Esophagus muscularis mucosa (tissue), 4 donors: Measurements from ENCODE around the gene DTYMK. TPM values are rescaled to one million over a fixed set of nuclear protein-coding genes. Genes with fewer than 3 reads are reported as not detected.

Experiments used
- DNase-seq: peaks from one replicate; pipeline ENCODE4 v3.0.0-alpha.2; 2017; ENCODE audit errors: extremely low spot score
- H3K27ac ChIP-seq, 4 donors: fragments of 200-600 bp; sonication (generic); replicated peaks in 1 of 4; 1 replicate in 3 of 4; 2 replicates in 1 of 4; pipeline ENCODE4 v1.5.1; 2016 to 2019; ENCODE audit warnings: mild to moderate bottlenecking in 1 of 4
- H3K27me3 ChIP-seq, 4 donors: fragments of 200-600 bp; sonication (generic); one replicate each; pipeline versions ENCODE4 v1.5.1 to v1.6.0; 2016 to 2019
- H3K36me3 ChIP-seq, 4 donors: fragments of 200-600 bp; sonication (generic); one replicate each; pipeline ENCODE4 v1.5.1; 2016 to 2019
- H3K4me1 ChIP-seq, 4 donors: fragments of 200-600 bp; sonication (generic); one replicate each; pipeline ENCODE4 v1.5.1; 2016 to 2019
- H3K4me3 ChIP-seq, 4 donors: fragments of 200-600 bp; sonication (generic); 1 replicate in 2 of 4; 2 replicates in 2 of 4; pipeline ENCODE4 v1.5.1; 2016 to 2019; ENCODE audit warnings: mild to moderate bottlenecking in 4 of 4, moderate library complexity in 1 of 4
- H3K9me3 ChIP-seq, 4 donors: fragments of 200-600 bp; sonication (generic); 1 replicate in 3 of 4; 2 replicates in 1 of 4; pipeline ENCODE4 v1.5.1; 2016 to 2019
- CTCF ChIP-seq, 3 experiments: fragments of 200-600 bp in 2 of 3; fragments of 450-650 bp in 1 of 3; sonication (generic) in 2 of 3; IDR thresholded peaks; one replicate each; pipeline ENCODE4 v1.5.1; 2017 to 2019; ENCODE audit warnings: antibody characterized with exemption in 3 of 3, mild to moderate bottlenecking in 2 of 3, moderate library complexity in 1 of 3
- EP300 ChIP-seq: sonication (generic); formaldehyde crosslinking; IDR thresholded peaks from one replicate; pipeline ENCODE4 v1.6.1; 2017; ENCODE audit warnings: antibody characterized with exemption
- POLR2A ChIP-seq: fragments of 450-650 bp; IDR thresholded peaks from one replicate; pipeline ENCODE4 v1.6.1; 2017; ENCODE audit warnings: antibody characterized with exemption, moderate library complexity, mild to moderate bottlenecking, low read depth
- POLR2AphosphoS5 ChIP-seq, 2 donors: sonication (generic); formaldehyde crosslinking; IDR thresholded peaks; one replicate each; pipeline ENCODE4 v1.6.1; 2017; ENCODE audit warnings: antibody characterized with exemption in 2 of 2
- WGBS: methylation state at CpG from one replicate; pipeline ENCODE4 v1.1.5; 2018; 5-methylcytosine and 5-hydroxymethylcytosine counted together
- intact Hi-C: fragments of 100-400 bp; cut with DNase I; formaldehyde crosslinking; loops from one replicate; pipeline ENCODE4 v1.15.1; 2023
- total RNA-seq, 4 donors: library from RNA; depleted of rRNA; stranded (reverse); fragments of >200 nt; gene quantifications; one replicate each; pipeline versions ENCODE4 v1.1.0 to v1.2.1, GENCODE V29; 2016

The DTYMK gene, protein sequence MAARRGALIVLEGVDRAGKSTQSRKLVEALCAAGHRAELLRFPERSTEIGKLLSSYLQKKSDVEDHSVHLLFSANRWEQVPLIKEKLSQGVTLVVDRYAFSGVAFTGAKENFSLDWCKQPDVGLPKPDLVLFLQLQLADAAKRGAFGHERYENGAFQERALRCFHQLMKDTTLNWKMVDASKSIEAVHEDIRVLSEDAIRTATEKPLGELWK
- 10 to 100 TPM in 2 of 4 donors, 1 to 10 TPM in 2; 6.8 to 14.5 (median 10.6) TPM for total RNA-seq

DNA sequence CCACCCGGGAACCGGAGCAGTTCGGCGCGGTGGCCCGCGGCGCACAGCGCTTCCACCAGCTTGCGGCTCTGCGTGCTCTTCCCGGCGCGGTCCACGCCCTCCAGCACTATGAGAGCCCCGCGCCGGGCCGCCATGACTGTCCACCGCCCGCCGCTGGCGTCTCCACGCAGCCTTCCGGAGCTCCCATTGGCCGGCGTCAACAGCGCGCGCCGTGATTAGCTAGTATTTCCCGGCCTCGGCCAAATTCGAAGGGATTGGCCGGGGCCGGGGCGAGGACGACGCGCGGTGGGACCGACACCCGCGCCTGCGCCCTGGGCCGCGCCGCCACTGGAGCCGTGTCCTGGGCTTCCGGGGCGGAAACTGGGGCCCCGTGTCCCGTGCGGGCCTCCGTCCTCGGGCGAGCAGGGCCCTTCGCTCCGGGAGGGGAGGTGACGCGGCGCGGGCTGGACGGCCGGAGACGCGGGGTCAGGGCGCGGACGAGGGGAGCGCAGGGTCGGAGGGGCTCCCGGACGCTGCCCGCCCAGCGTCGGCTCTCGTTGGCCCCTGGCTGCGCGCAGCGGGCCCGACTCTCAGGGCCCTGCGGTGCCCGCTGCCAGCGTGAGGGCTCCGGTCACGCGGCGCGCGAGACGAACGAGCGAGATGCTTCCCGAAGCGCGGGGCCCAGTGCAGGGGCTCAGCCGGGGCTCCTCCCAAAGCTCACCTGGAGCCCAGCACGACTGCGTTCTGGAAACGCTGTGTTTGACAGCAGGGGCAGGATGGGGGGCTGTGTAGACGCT, at the start of gene DTYMK:
TSS of gene DTYMK (minus strand) at position 166 of the 776 bp plus-strand sequence. CDS start at position 134, 32 bp downstream.
- Histone ChIP-seq H3K4me3 (peak within 1 kb of the TSS; percentile 85 to 99 (median 98)), H3K4me1 (peaks cover 24 to 42% (median 35%) of the 10 kb centered on the region in 4 donors), H3K27me3 (no peaks in the 10 kb centered on the region), H3K36me3 (peaks cover 7 to 28% (median 26%) of the 10 kb centered on the region in 4 donors), H3K27ac (peak within 1 kb of the TSS; percentile 90 to 97 (median 96)), H3K9me3 (no peaks in the 10 kb centered on the region)
- WGBS, result under 1% methylated on average over 41 of the region's 102 CpGs
- intact Hi-C loops, result no loop called here
- peak; percentile 91 to 93 for TF ChIP-seq POLR2AphosphoS5 (IDR thresholded peaks at IDR 0.05)
- TF ChIP-seq CTCF (IDR thresholded peaks at IDR 0.05), result peak in 1 of 3 experiments; percentile 25
- no peak for TF ChIP-seq EP300
- TF ChIP-seq POLR2A, result peak; percentile 88
- DNase-seq, result peak; percentile 97

DNA sequence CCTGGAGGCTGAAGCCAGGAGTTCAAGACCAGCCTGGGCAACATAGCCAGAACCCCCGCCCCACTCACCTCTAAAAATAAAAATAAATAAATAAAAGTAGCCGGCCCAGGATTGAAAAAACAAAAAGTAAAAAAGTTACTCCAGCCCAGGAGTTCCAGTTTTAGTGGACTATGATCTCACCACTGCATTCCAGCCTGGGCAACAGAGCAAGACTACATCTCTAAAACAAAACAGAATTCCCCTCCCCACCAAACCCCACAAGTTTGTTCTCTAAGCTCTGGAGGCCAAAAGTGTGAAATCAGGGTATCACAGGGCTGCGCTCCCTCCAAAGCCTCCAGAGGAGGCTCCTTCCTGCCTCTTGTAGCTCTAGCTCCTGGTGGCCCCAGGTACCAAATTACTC, 49.5 kb upstream of the DTYMK start:
- no peak overlapping the region for H3K27ac ChIP-seq
- peaks cover 12 to 21% (median 18%) of the 10 kb centered on the region in 4 donors for H3K4me1 ChIP-seq
- no peak for DNase-seq
- intact Hi-C loops, result loop anchor here (10.0 kb wide), 1 partner anchor 149 kb away; no protein-coding TSS in a partner anchor
- H3K4me3 ChIP-seq, result peak overlapping the region in 1 of 4 donors; percentile 96
- WGBS, result 86% methylated on average over 3 of the region's 3 CpGs
- peaks cover 0 to 16% (median 8%) of the 10 kb centered on the region in 4 donors for H3K36me3 ChIP-seq
- no peaks in the 10 kb centered on the region for H3K27me3 ChIP-seq
- H3K9me3 ChIP-seq, result no peaks in the 10 kb centered on the region
- TF ChIP-seq POLR2A (no peak), CTCF (IDR thresholded peaks at IDR 0.05) (no peak), POLR2AphosphoS5 (IDR thresholded peaks at IDR 0.05) (no peak), EP300 (no peak)

- peaks cover 0 to 13% (median 8%) of the 10 kb centered on the region in 4 donors for H3K36me3 ChIP-seq
- WGBS, result 5% methylated on average over 4 of the region's 98 CpGs
- peaks cover 12 to 21% (median 18%) of the 10 kb centered on the region in 4 donors for H3K4me1 ChIP-seq
- H3K4me3 ChIP-seq, result peak within 1 kb of the TSS; percentile 83 to 98 (median 94)
- H3K27ac ChIP-seq, result peak within 1 kb of the TSS; percentile 88 to 95 (median 91)
- no peaks in the 10 kb centered on the region for H3K9me3 ChIP-seq
- no peaks in the 10 kb centered on the region for H3K27me3 ChIP-seq
- intact Hi-C loops, result loop anchor here (10.0 kb wide), 1 partner anchor 150 kb away; no protein-coding TSS in a partner anchor
- DNase-seq, result peak; percentile 96
- TF ChIP-seq POLR2AphosphoS5 (IDR thresholded peaks at IDR 0.05) (peak; percentile 14 to 81), POLR2A (no peak)
Observed at GRCh38 chr2:241734467-241735208, 48.0 kb upstream of the DTYMK start, which contains the start of gene D2HGDH. Gene D2HGDH (plus strand): TSS chr2:241734630. CDS start chr2:241735225, 595 bp downstream.

DNA sequence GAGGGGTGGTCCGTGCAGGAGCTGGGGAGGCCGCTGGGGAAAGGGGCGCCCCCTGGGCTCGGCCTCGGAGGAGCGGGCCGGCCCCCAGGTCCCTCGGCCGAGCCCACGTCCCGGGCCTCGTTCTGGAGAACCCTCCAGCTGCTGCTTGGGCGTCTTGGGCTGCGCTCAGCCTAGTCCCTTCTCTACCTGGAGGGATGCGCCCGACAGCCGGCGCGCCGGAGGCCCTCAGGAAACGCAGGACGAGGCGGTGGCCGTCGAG, 47.5 kb upstream of the DTYMK start:
- Histone ChIP-seq H3K9me3 (no peaks in the 10 kb centered on the region), H3K36me3 (peaks cover 0 to 10% (median 6%) of the 10 kb centered on the region in 4 donors), H3K4me3 (peak overlapping the region; percentile 83 to 98 (median 94)), H3K27ac (peak overlapping the region; percentile 88 to 95 (median 91)), H3K27me3 (no peaks in the 10 kb centered on the region), H3K4me1 (peaks cover 12 to 21% (median 18%) of the 10 kb centered on the region in 4 donors)
- DNase-seq, result no peak
- TF ChIP-seq POLR2AphosphoS5 (IDR thresholded peaks at IDR 0.05), result peak in 1 of 2 donors; percentile 1
- no peak for TF ChIP-seq EP300
- TF ChIP-seq POLR2A, result no peak
- TF ChIP-seq CTCF (IDR thresholded peaks at IDR 0.05), result no peak
- WGBS, result 1% methylated on average over 11 of the region's 25 CpGs
- intact Hi-C loops, result loop anchor here (10.0 kb wide), 1 partner anchor 151 kb away; no protein-coding TSS in a partner anchor
